HEK293 (cell line): ENCODE measurements around the gene TAF11.

Experiments
- CTCF ChIA-PET: fragments of 350-600 bp; formaldehyde crosslinking; extraction: SDS; loops from one replicate; lab custom pipeline; 2021; ENCODE audit warnings: antibody characterized with exemption; lab: Yijun Ruan, JAX
- POLR2A ChIA-PET: fragments of 300-600 bp; formaldehyde crosslinking; extraction: SDS; loops from one replicate; lab custom pipeline; 2020; ENCODE audit warnings: antibody characterized with exemption, inconsistent platforms; lab: Yijun Ruan, JAX
- H3K27ac ChIP-seq: fragments of 200-500 bp; sonication (Bioruptor generic); 2 replicates; pipeline ENCODE4 v1.5.1; 2014; ENCODE audit warnings: low read depth, low read length, control low read depth, inconsistent platforms; ENCODE audit errors: extremely low read depth
- H3K36me3 ChIP-seq, 2 experiments: fragments of 200-500 bp in 1 of 2; sonication (Bioruptor generic) in 1 of 2; 1 replicate in 1 of 2; 2 replicates in 1 of 2; pipeline ENCODE4 v1.5.1; 2014 to 2017; ENCODE audit warnings: inconsistent platforms in 2 of 2, low read length in 2 of 2; ENCODE audit not compliant: control insufficient read depth in 2 of 2, insufficient read depth in 1 of 2
- H3K4me1 ChIP-seq: fragments of 200-500 bp; sonication (Bioruptor generic); 2 replicates; pipeline ENCODE4 v1.5.1; 2014; ENCODE audit warnings: mild to moderate bottlenecking, low read length, inconsistent platforms; ENCODE audit not compliant: control insufficient read depth, insufficient read depth
- H3K4me3 ChIP-seq: 2 replicates; pipeline ENCODE4 v1.5.1; 2011; ENCODE audit warnings: low read depth, mild to moderate bottlenecking, control low read depth, low read length, moderate library complexity
- H3K9me3 ChIP-seq: fragments of 200-500 bp; sonication (Bioruptor generic); 2 replicates; pipeline ENCODE4 v1.5.1; 2014; ENCODE audit warnings: low read depth, low read length, inconsistent platforms; ENCODE audit not compliant: control insufficient read depth, insufficient read depth
- PRDM1 ChIP-seq: fragments of 450-650 bp; formaldehyde crosslinking; IDR thresholded peaks from 2 replicates; pipeline ENCODE4; 2016; ENCODE audit warnings: missing biosample characterization, missing genetic modification characterization
- SP2 ChIP-seq: fragments of 450-650 bp; formaldehyde crosslinking; IDR thresholded peaks from 2 replicates; pipeline ENCODE4 v1.5.1; 2016; ENCODE audit warnings: missing biosample characterization, missing genetic modification characterization
- TRIM28 ChIP-seq: IDR thresholded peaks from 2 replicates; pipeline ENCODE4 v1.6.1; 2011; ENCODE audit warnings: low read length, control low read depth, borderline replicate concordance
- WT1 ChIP-seq: fragments of 450-650 bp; formaldehyde crosslinking; IDR thresholded peaks from 2 replicates; pipeline ENCODE4 v1.5.1; 2016; ENCODE audit warnings: missing biosample characterization, missing genetic modification characterization
- ZBTB20 ChIP-seq: fragments of 450-650 bp; formaldehyde crosslinking; IDR thresholded peaks from 2 replicates; pipeline ENCODE4 v1.5.1; 2016; ENCODE audit warnings: missing biosample characterization, missing genetic modification characterization
- ZBTB48 ChIP-seq: fragments of 450-650 bp; formaldehyde crosslinking; IDR thresholded peaks from 2 replicates; pipeline ENCODE4 v1.5.1; 2016; ENCODE audit warnings: missing biosample characterization, missing genetic modification characterization
- ZFP3 ChIP-seq: fragments of 450-650 bp; formaldehyde crosslinking; IDR thresholded peaks from 2 replicates; pipeline ENCODE4 v1.5.1; 2016; ENCODE audit warnings: low read depth, missing biosample characterization, missing genetic modification characterization
- ZFP41 ChIP-seq: fragments of 450-650 bp; formaldehyde crosslinking; IDR thresholded peaks from 2 replicates; pipeline ENCODE4 v1.5.1; 2016; ENCODE audit warnings: missing biosample characterization, missing genetic modification characterization, borderline replicate concordance
- ZNF138 ChIP-seq: fragments of 450-650 bp; formaldehyde crosslinking; IDR thresholded peaks from 2 replicates; pipeline ENCODE4 v1.5.1; 2016; ENCODE audit warnings: missing biosample characterization, missing genetic modification characterization, borderline replicate concordance
- ZNF155 ChIP-seq: fragments of 450-650 bp; formaldehyde crosslinking; IDR thresholded peaks from 2 replicates; pipeline ENCODE4 v1.5.1; 2016; ENCODE audit warnings: missing biosample characterization, missing genetic modification characterization
- ZNF174 ChIP-seq: fragments of 450-650 bp; formaldehyde crosslinking; IDR thresholded peaks from 2 replicates; pipeline ENCODE4 v1.5.0; 2017; ENCODE audit warnings: missing biosample characterization, mild to moderate bottlenecking, missing genetic modification characterization
- ZNF19 ChIP-seq: fragments of 450-650 bp; formaldehyde crosslinking; IDR thresholded peaks from 2 replicates; pipeline ENCODE4; 2016; ENCODE audit warnings: missing biosample characterization, missing genetic modification characterization, low read depth
- ZNF266 ChIP-seq: fragments of 450-650 bp; formaldehyde crosslinking; IDR thresholded peaks from 2 replicates; pipeline ENCODE4 v1.5.1; 2016; ENCODE audit warnings: missing biosample characterization, missing genetic modification characterization, low read depth
- ZNF302 ChIP-seq: fragments of 450-650 bp; formaldehyde crosslinking; IDR thresholded peaks from 2 replicates; pipeline ENCODE4 v1.5.1; 2016; ENCODE audit warnings: missing biosample characterization, missing genetic modification characterization, low read depth
- ZNF324 ChIP-seq: fragments of 450-650 bp; formaldehyde crosslinking; IDR thresholded peaks from 2 replicates; pipeline ENCODE4 v1.5.1; 2016; ENCODE audit warnings: missing biosample characterization, missing genetic modification characterization
- ZNF350 ChIP-seq: fragments of 450-650 bp; formaldehyde crosslinking; IDR thresholded peaks from 2 replicates; pipeline ENCODE4 v1.5.0; 2017; ENCODE audit warnings: missing biosample characterization, mild to moderate bottlenecking, missing genetic modification characterization
- ZNF521 ChIP-seq: fragments of 450-650 bp; formaldehyde crosslinking; IDR thresholded peaks from 2 replicates; pipeline ENCODE4 v1.5.1; 2017; ENCODE audit warnings: missing biosample characterization, mild to moderate bottlenecking, missing genetic modification characterization
- ZNF548 ChIP-seq: fragments of 450-650 bp; formaldehyde crosslinking; IDR thresholded peaks from 2 replicates; pipeline ENCODE4 v1.5.1; 2016; ENCODE audit warnings: missing biosample characterization, missing genetic modification characterization
- ZNF558 ChIP-seq: fragments of 450-650 bp; formaldehyde crosslinking; IDR thresholded peaks from 2 replicates; pipeline ENCODE4 v1.5.1; 2016; ENCODE audit warnings: missing biosample characterization, missing genetic modification characterization
- ZNF629 ChIP-seq: fragments of 450-650 bp; formaldehyde crosslinking; IDR thresholded peaks from 2 replicates; pipeline ENCODE4 v1.5.1; 2017; ENCODE audit warnings: missing biosample characterization, missing genetic modification characterization
- ZNF830 ChIP-seq: fragments of 450-650 bp; IDR thresholded peaks from 2 replicates; pipeline ENCODE4 v1.5.0; 2018; ENCODE audit warnings: missing biosample characterization, missing genetic modification characterization, low read depth, mild to moderate bottlenecking, moderate library complexity
- TF ChIP-seq, protein P1 (sequence below): fragments of 450-650 bp; formaldehyde crosslinking; IDR thresholded peaks from 2 replicates; pipeline ENCODE4 v1.5.1; 2017; ENCODE audit warnings: missing biosample characterization, missing genetic modification characterization
- TF ChIP-seq, protein P2 (sequence below): fragments of 450-650 bp; formaldehyde crosslinking; IDR thresholded peaks from 2 replicates; pipeline ENCODE4; 2016; ENCODE audit warnings: missing biosample characterization, missing genetic modification characterization
- TF ChIP-seq, protein P3 (sequence below): fragments of 450-650 bp; IDR thresholded peaks from 2 replicates; pipeline ENCODE4 v1.5.1; 2018; ENCODE audit warnings: missing biosample characterization, missing genetic modification characterization
- TF ChIP-seq, protein P4 (sequence below): fragments of 450-650 bp; formaldehyde crosslinking; IDR thresholded peaks from 2 replicates; pipeline ENCODE4 v1.5.1; 2016; ENCODE audit warnings: missing biosample characterization, missing genetic modification characterization

Gene TAF11

DNA sequence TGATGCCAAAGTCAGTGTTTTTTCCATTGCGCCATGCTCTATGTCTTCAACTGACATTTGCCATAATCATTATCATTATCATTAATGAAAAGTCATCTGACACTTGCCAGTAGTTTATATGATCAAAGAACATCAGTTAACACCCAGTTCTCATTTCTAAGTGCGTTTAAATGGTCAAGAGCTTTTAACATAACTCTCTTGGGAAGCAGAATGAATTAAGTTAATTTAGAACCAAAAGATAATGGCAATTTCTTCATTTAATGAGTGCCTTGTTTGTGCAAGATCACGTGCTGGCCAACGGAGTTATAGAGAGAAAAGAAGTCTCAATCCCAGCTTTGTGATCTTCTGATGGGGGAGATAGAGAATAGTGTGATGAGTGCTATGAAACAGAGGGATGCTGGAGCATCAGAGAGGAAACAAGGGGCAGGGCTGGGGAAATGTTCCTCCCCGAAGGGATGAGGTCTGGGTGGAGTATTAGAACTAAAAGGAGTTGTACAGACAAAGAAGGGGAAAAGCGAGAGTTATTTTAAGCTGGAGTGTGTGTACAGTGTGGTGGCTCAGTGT is 21.6 kb upstream of the TAF11 start:
- H3K4me1 ChIP-seq, result peaks cover 10% of the 10 kb centered on the region; the same call in 1 of the 2 replicates
- TF ChIP-seq, protein P1, sequence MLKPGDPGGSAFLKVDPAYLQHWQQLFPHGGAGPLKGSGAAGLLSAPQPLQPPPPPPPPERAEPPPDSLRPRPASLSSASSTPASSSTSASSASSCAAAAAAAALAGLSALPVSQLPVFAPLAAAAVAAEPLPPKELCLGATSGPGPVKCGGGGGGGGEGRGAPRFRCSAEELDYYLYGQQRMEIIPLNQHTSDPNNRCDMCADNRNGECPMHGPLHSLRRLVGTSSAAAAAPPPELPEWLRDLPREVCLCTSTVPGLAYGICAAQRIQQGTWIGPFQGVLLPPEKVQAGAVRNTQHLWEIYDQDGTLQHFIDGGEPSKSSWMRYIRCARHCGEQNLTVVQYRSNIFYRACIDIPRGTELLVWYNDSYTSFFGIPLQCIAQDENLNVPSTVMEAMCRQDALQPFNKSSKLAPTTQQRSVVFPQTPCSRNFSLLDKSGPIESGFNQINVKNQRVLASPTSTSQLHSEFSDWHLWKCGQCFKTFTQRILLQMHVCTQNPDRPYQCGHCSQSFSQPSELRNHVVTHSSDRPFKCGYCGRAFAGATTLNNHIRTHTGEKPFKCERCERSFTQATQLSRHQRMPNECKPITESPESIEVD (tag by site-specific recombination), result peak; percentile 63; the same call in 1 of the 2 replicates
- TF ChIP-seq ZNF350, result no peak
- TF ChIP-seq, all 188 proteins: peak for 1
- H3K4me3 ChIP-seq, result no peak overlapping the region
- H3K36me3 ChIP-seq, result no peaks in the 10 kb centered on the region
- POLR2A ChIA-PET, result no interaction called here
- no peaks in the 10 kb centered on the region for H3K9me3 ChIP-seq
- CTCF ChIA-PET, result interaction anchor here (0.6 to 1.5 kb wide), 5 partner anchors 17 to 549 kb away, joined by 3 to 5 read pairs (median 3); no protein-coding TSS in a partner anchor
- no peak overlapping the region for H3K27ac ChIP-seq

DNA sequence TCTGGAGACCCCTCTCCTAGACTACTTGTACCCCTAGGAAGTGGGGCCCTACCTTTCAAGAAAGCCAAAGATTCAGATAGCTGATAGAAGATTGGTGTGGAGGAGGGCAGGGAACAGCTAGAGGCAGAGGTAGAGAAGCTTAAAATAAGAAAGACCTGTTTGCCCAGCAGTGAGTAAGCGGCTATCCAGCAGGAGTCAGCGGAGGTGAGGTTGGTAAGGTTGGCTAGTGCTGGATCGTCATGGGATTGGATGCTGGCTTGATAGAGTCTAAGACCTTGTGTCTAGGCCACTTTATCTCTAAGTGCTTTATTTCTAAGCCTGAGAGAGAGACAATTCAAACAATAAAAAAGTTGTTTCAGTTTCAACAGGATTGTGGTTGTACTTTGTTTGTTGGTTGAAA is 20.4 kb upstream of the TAF11 start:
- Histone ChIP-seq H3K27ac (no peak overlapping the region), H3K4me3 (no peak overlapping the region), H3K9me3 (no peaks in the 10 kb centered on the region), H3K4me1 (peaks cover 10% of the 10 kb centered on the region; the same call in 1 of the 2 replicates), H3K36me3 (no peaks in the 10 kb centered on the region; a peak in 1 of 3 replicates)
- ChIA-PET POLR2A (no interaction called here), CTCF (interaction anchor here (0.6 to 1.6 kb wide), 5 partner anchors 8 to 332 kb away, joined by 3 to 4 read pairs (median 3); no protein-coding TSS in a partner anchor)
- TF ChIP-seq ZFP41 (tag by site-specific recombination) (no peak), ZNF830 (tag by site-specific recombination) (no peak), ZNF266 (tag by site-specific recombination) (no peak), WT1 (tag by site-specific recombination) (no peak), ZNF19 (no peak), SP2 (tag by site-specific recombination) (no peak), ZBTB48 (no peak), ZBTB20 (no peak), ZNF521 (tag by site-specific recombination) (no peak), ZNF302 (no peak), TRIM28 (no peak), ZNF155 (tag by site-specific recombination) (no peak), ZNF629 (no peak), ZNF174 (tag by site-specific recombination) (no peak), ZNF138 (tag by site-specific recombination) (no peak)
- TF ChIP-seq, protein P2, sequence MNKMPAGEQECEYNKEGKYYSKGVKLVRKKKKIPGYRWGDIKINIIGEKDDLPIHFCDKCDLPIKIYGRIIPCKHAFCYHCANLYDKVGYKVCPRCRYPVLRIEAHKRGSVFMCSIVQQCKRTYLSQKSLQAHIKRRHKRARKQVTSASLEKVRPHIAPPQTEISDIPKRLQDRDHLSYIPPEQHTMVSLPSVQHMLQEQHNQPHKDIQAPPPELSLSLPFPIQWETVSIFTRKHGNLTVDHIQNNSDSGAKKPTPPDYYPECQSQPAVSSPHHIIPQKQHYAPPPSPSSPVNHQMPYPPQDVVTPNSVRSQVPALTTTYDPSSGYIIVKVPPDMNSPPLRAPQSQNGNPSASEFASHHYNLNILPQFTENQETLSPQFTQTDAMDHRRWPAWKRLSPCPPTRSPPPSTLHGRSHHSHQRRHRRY, result no peak
- TF ChIP-seq, protein P3, sequence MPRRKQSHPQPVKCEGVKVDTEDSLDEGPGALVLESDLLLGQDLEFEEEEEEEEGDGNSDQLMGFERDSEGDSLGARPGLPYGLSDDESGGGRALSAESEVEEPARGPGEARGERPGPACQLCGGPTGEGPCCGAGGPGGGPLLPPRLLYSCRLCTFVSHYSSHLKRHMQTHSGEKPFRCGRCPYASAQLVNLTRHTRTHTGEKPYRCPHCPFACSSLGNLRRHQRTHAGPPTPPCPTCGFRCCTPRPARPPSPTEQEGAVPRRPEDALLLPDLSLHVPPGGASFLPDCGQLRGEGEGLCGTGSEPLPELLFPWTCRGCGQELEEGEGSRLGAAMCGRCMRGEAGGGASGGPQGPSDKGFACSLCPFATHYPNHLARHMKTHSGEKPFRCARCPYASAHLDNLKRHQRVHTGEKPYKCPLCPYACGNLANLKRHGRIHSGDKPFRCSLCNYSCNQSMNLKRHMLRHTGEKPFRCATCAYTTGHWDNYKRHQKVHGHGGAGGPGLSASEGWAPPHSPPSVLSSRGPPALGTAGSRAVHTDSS (tag by site-specific recombination), result no peak

DNA sequence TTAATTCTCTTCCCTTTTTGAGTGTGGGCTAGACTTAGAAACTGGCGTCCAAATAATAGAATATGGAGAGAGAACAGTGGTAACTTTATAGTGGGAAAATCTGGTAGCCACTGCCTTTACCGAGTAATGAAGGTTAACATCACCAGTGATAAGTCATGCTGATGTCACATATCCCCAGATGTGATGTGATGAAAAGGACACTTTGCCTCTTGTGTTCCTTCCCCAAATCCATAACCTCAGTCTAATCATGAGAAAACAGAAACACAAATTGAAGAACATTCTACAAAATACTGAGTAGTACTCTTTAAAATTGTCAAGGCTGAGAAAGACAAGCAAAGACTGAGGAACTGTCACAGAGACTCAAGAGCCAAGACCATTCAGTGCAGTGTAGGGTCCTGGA is 19.0 kb upstream of the TAF11 start:
- POLR2A ChIA-PET, result no interaction called here
- peaks cover 10% of the 10 kb centered on the region; the same call in 1 of the 2 replicates for H3K4me1 ChIP-seq
- no peak overlapping the region for H3K27ac ChIP-seq
- H3K9me3 ChIP-seq, result no peaks in the 10 kb centered on the region
- no peaks in the 10 kb centered on the region; a peak in 1 of 3 replicates for H3K36me3 ChIP-seq
- CTCF ChIA-PET, result interaction anchor here (1.6 kb wide), 1 partner anchor 233 kb away, joined by 3 read pairs; no protein-coding TSS in a partner anchor
- no peak overlapping the region for H3K4me3 ChIP-seq
- TF ChIP-seq ZNF548 (tag by site-specific recombination) (no peak), PRDM1 (no peak), ZNF558 (no peak), ZNF324 (tag by site-specific recombination) (no peak), ZFP3 (no peak)
- TF ChIP-seq, protein P4, sequence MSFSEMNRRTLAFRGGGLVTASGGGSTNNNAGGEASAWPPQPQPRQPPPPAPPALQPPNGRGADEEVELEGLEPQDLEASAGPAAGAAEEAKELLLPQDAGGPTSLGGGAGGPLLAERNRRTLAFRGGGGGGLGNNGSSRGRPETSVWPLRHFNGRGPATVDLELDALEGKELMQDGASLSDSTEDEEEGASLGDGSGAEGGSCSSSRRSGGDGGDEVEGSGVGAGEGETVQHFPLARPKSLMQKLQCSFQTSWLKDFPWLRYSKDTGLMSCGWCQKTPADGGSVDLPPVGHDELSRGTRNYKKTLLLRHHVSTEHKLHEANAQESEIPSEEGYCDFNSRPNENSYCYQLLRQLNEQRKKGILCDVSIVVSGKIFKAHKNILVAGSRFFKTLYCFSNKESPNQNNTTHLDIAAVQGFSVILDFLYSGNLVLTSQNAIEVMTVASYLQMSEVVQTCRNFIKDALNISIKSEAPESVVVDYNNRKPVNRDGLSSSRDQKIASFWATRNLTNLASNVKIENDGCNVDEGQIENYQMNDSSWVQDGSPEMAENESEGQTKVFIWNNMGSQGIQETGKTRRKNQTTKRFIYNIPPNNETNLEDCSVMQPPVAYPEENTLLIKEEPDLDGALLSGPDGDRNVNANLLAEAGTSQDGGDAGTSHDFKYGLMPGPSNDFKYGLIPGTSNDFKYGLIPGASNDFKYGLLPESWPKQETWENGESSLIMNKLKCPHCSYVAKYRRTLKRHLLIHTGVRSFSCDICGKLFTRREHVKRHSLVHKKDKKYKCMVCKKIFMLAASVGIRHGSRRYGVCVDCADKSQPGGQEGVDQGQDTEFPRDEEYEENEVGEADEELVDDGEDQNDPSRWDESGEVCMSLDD, result no peak
